Testis (tissue), 2 donors: ENCODE measurements around the gene HEXD.

ENCODE experiments used
- POLR2A ChIP-seq: fragments of 450-650 bp; IDR thresholded peaks from one replicate; pipeline ENCODE4 v1.6.1; 2017; ENCODE audit warnings: antibody characterized with exemption, mild to moderate bottlenecking, moderate library complexity
- TF ChIP-seq, protein P1 (sequence below), 3 experiments: fragments of 450-650 bp in 2 of 3; fragments of 200-600 bp in 1 of 3; sonication (generic) in 1 of 3; IDR thresholded peaks; one replicate each; pipeline ENCODE4 v1.5.1; 2016 to 2019; ENCODE audit warnings: antibody characterized with exemption in 3 of 3, mild to moderate bottlenecking in 2 of 3, moderate library complexity in 1 of 3

DNA sequence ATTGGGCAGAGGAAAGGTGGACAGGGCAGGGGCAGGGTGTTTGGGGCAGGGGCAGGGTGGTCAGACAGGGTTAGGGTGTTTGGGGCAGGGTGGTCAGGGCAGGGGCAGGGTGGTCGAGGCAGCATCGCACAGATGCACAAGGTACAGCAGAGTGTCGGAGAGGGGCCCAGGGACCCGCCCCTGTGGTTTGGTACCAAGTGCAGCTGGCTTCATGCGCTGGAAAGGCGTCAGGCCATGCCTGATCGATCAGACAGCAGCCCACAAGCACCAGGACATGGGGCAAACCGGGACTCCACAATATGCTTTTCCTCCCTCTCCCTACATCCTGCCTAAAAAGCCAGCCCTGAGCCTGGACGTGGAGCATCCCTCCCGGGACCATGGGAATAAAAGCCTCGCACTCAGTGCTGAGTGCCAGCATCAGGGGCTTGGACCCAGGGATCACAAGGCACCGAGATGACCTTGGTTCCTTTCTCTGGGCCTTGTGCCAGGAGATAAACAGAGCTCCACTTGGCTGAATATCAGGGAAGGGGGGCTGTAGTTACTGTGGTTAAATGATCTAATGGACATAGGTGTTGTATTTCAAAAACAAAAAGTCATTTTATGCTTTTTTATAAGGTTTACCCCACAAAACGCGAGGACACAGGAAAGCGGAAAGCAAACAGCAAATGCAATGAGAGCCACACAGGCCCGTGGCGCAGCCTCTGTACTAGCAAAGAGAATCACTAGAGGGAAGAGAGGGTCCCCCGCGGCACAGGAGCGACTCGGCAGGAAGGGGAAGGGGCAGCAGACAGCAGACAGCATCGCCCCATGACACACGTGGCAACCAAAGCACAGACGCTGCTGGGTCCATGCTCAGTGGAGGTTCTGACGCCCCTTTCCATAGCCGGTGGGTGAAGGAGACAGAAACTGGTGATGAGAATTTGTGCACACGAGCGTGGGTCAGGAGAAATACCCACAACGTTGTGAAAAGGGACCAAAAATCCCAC, 5.3 kb upstream of the HEXD start:
- TF ChIP-seq, protein P1, sequence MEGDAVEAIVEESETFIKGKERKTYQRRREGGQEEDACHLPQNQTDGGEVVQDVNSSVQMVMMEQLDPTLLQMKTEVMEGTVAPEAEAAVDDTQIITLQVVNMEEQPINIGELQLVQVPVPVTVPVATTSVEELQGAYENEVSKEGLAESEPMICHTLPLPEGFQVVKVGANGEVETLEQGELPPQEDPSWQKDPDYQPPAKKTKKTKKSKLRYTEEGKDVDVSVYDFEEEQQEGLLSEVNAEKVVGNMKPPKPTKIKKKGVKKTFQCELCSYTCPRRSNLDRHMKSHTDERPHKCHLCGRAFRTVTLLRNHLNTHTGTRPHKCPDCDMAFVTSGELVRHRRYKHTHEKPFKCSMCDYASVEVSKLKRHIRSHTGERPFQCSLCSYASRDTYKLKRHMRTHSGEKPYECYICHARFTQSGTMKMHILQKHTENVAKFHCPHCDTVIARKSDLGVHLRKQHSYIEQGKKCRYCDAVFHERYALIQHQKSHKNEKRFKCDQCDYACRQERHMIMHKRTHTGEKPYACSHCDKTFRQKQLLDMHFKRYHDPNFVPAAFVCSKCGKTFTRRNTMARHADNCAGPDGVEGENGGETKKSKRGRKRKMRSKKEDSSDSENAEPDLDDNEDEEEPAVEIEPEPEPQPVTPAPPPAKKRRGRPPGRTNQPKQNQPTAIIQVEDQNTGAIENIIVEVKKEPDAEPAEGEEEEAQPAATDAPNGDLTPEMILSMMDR (IDR thresholded peaks at IDR 0.05): no peak
- no peak for TF ChIP-seq POLR2A
